A673 (cell line): Measurements from ENCODE around the gene FASN. TPM values are rescaled to one million over a fixed set of nuclear protein-coding genes. Genes with fewer than 3 reads are reported as not detected.

Experiments used
- BruUV-seq: library from RNA; stranded (reverse); fragments of 400-500 nt; replicated peaks from 2 replicates; lab custom pipeline; 2021; lab: Mats Ljungman, UMichigan
- CTCF ChIA-PET: fragments of 300-600 bp; sonication (Branson Sonifier 250); formaldehyde crosslinking; loops from one replicate; lab custom pipeline; 2022; ENCODE audit warnings: antibody characterized with exemption; lab: Charles Lee
- POLR2A ChIA-PET: fragments of 300-600 bp; sonication (Branson Sonifier 250); formaldehyde crosslinking; loops from one replicate; lab custom pipeline; 2022; ENCODE audit warnings: antibody characterized with exemption; ENCODE audit not compliant: low non-redundant PET; lab: Charles Lee
- DNase-seq: peaks from one replicate; pipeline ENCODE4 v3.0.0-alpha.2; 2015; ENCODE audit warnings: low spot score
- H3K27ac ChIP-seq: fragments of 200-600 bp; sonication (generic); 2 replicates; pipeline ENCODE4 v1.5.1; 2016; ENCODE audit warnings: mixed run types, low read depth, mild to moderate bottlenecking, mixed read lengths, antibody characterized with exemption, low read length; ENCODE audit not compliant: poor library complexity, severe bottlenecking
- H3K27me3 ChIP-seq: fragments of 200-600 bp; sonication (generic); replicated peaks from 2 replicates; pipeline ENCODE4 v1.6.1; 2017; ENCODE audit warnings: mixed run types, low read depth, mild to moderate bottlenecking, mixed read lengths, antibody characterized with exemption, low read length; ENCODE audit not compliant: insufficient read depth, poor library complexity
- H3K36me3 ChIP-seq: fragments of 200-600 bp; sonication (generic); 2 replicates; pipeline ENCODE4 v1.6.1; 2016; ENCODE audit warnings: mixed run types, mild to moderate bottlenecking, mixed read lengths, antibody characterized with exemption, low read length; ENCODE audit not compliant: insufficient read depth, poor library complexity, severe bottlenecking
- H3K4me1 ChIP-seq: fragments of 200-600 bp; sonication (generic); 2 replicates; pipeline ENCODE4 v1.6.1; 2017; ENCODE audit warnings: mixed run types, mild to moderate bottlenecking, mixed read lengths, antibody characterized with exemption, low read length; ENCODE audit not compliant: insufficient read depth, poor library complexity, severe bottlenecking
- H3K4me3 ChIP-seq: fragments of 200-600 bp; sonication (generic); 2 replicates; pipeline ENCODE4 v1.5.1; 2016; ENCODE audit warnings: low read depth, mixed run types, mild to moderate bottlenecking, mixed read lengths, low read length; ENCODE audit not compliant: poor library complexity, severe bottlenecking
- H3K9me3 ChIP-seq: fragments of 200-600 bp; sonication (generic); 2 replicates; pipeline ENCODE4 v1.6.1; 2016; ENCODE audit warnings: mixed run types, low read depth, mild to moderate bottlenecking, mixed read lengths, antibody characterized with exemption, low read length; ENCODE audit not compliant: poor library complexity, severe bottlenecking
- CTCF ChIP-seq: fragments of 300-800, 200-600 bp; sonication (generic); conservative IDR thresholded peaks from 2 replicates; pipeline ENCODE4 v1.5.1; 2017; ENCODE audit warnings: low read depth, mild to moderate bottlenecking, antibody characterized with exemption, low read length, moderate library complexity, mixed read lengths
- EZH2 ChIP-seq: fragments of 200-600 bp; sonication (generic); IDR thresholded peaks from 2 replicates; pipeline ENCODE4 v1.6.1; 2017; ENCODE audit warnings: borderline replicate concordance, low read depth, mild to moderate bottlenecking, mixed read lengths, antibody characterized with exemption, low read length; ENCODE audit not compliant: poor library complexity, severe bottlenecking
- intact Hi-C: fragments of 100-400 bp; cut with micrococcal nuclease; formaldehyde crosslinking; loops from one replicate; pipeline ENCODE4 v1.10.0; 2022; ENCODE audit not compliant: unreplicated experiment
- total RNA-seq: library from RNA; stranded (reverse); gene quantifications from 2 replicates; pipeline ENCODE4 v1.2.3, GENCODE V29; 2021

FASN gene
- total RNA-seq, 1 experiment from 2014 or later = 591 TPM

GRCh38 chr17:82050152-82050760, 47.8 kb downstream of the FASN start:
- Histone ChIP-seq H3K9me3 (no peaks in the 10 kb centered on the region), H3K36me3 (peaks cover 35% of the 10 kb centered on the region), H3K4me1 (peaks cover 9% of the 10 kb centered on the region), H3K27ac (no peak overlapping the region), H3K27me3 (no peaks in the 10 kb centered on the region), H3K4me3 (peak overlapping the region; percentile 96)
- BruUV-seq = TSS peak; percentile 56
- DNase-seq = no peak
- ChIA-PET CTCF (interaction anchor here (1.7 kb wide), 1 partner anchor 13 kb away, joined by 5 read pairs; the partner anchor contains the start of gene DCXR), POLR2A (interaction anchor here (0.6 kb wide), 1 partner anchor 215 kb away, joined by 3 read pairs; the partner anchor contains the start of gene PPP1R27)
- intact Hi-C loops = no loop called here
- TF ChIP-seq EZH2 (no peak), CTCF (no peak)

- BruUV-seq = no TSS peak
- DNase-seq = no peak
- H3K4me1 ChIP-seq = peaks cover 9% of the 10 kb centered on the region
- ChIA-PET POLR2A (interaction anchor here (0.6 kb wide), 1 partner anchor 215 kb away, joined by 3 read pairs; the partner anchor contains the start of gene PPP1R27), CTCF (interaction anchor here (1.7 kb wide), 1 partner anchor 12 kb away, joined by 5 read pairs; the partner anchor contains the start of gene DCXR)
- no peaks in the 10 kb centered on the region for H3K9me3 ChIP-seq
- no peaks in the 10 kb centered on the region for H3K27me3 ChIP-seq
- TF ChIP-seq EZH2 (no peak), CTCF (no peak)
- no peak overlapping the region for H3K27ac ChIP-seq
- H3K4me3 ChIP-seq = no peak overlapping the region
- intact Hi-C loops = no loop called here
- peaks cover 28% of the 10 kb centered on the region for H3K36me3 ChIP-seq
Measured at GRCh38 chr17:82049521-82049971, 48.5 kb downstream of the FASN start.

- TF ChIP-seq CTCF (no peak), EZH2 (no peak)
- H3K4me1 ChIP-seq = peaks cover 9% of the 10 kb centered on the region
- H3K4me3 ChIP-seq = no peak overlapping the region
- no peak for DNase-seq
- H3K27me3 ChIP-seq = no peaks in the 10 kb centered on the region
- intact Hi-C loops = no loop called here
- no TSS peak for BruUV-seq
- H3K27ac ChIP-seq = no peak overlapping the region
- peaks cover 25% of the 10 kb centered on the region for H3K36me3 ChIP-seq
- ChIA-PET POLR2A (no interaction called here), CTCF (no interaction called here)
- H3K9me3 ChIP-seq = no peaks in the 10 kb centered on the region
Measured at GRCh38 chr17:82049106-82049505, 48.9 kb downstream of the FASN start.
